HK-2 (cell line): ENCODE results near the gene NAA38.

Source experiments
- DNase-seq: peaks from one replicate; pipeline ENCODE4 v3.0.0-alpha.2; 2018; ENCODE audit not compliant: unreplicated experiment

The NAA38 gene

DNA sequence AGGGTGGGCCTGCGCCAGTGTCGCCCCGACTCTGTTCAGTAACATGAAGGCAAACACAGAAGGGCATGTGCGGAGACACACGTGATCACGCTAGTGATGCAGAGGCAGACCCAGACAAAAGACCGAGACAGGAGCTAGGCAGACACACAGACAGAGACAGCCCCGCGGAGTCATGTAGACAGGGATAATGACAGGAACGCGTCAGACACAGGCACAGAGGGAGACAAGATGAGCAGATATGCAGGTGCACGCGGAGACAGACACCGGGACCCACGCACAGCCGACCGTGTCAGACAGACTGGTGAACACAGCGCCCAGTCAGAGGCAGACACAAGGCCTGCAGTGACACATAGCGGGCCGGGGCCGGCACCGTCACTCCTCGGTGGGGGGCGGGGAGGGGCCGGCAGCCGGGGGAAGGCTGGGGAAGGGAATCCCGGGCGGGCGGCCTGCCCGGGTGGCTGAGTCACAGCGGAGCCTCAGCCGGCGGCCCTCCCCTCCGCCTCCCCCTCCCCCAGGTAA lies 15.9 kb downstream of the NAA38 start:
- DNase-seq: peak; percentile 93

DNA sequence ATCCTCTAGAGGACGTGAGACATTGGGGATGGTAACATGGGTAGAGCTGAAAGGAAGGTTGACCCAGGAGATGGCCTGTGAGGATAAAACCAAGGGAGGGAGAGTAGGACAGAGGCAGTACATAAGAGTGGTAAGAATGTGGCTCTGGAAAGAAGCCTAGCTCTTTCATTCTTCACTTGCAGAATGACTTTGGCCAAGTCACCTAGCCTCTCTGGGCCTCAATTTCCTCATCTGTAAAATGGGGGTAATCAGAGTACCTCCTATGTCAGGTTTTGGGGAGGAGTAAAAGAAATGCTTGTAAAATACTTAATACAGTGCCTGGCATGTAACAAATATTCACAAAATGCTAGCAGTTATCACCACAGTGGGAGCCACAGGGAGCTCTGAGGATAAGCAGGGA lies 16.5 kb downstream of the NAA38 start:
- no peak for DNase-seq

DNA sequence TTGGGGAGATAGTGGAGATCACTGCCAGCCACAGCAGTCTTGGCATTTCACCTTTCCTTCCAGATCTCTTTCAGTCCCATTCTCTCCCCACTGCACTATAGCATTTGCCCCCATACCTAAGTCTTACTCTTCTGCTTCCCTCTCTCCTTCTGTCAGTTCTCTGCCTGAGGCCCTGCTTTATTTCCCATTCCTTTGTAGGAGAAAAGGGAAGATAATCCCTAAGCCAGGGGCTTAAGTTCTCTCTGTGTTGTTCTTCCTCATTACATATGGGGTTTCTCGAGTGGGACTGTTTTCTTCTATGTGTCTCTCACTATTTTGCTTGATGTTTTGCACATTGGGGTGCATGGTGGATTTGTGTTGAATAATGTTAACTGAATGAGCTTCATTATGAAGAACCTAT lies 16.9 kb downstream of the NAA38 start:
- no peak for DNase-seq

DNA sequence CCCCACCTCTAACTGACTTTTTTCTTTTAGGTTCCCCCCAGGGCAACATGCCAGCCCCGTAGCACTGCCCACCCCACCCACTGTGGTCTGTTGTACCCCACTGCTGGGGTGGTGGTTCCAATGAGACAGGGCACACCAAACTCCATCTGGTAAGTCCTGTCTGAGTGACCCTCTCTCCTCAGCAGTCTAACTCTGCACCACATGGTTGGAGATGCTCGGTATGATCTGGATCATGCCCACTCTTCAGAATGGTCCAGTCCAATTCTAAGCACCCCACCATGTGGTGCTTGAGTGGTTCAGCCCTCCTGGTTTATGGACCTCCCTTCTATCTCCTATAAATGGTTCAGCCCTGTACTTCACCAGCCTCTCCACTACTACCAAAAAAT lies 17.5 kb downstream of the NAA38 start:
- DNase-seq: no peak

DNA sequence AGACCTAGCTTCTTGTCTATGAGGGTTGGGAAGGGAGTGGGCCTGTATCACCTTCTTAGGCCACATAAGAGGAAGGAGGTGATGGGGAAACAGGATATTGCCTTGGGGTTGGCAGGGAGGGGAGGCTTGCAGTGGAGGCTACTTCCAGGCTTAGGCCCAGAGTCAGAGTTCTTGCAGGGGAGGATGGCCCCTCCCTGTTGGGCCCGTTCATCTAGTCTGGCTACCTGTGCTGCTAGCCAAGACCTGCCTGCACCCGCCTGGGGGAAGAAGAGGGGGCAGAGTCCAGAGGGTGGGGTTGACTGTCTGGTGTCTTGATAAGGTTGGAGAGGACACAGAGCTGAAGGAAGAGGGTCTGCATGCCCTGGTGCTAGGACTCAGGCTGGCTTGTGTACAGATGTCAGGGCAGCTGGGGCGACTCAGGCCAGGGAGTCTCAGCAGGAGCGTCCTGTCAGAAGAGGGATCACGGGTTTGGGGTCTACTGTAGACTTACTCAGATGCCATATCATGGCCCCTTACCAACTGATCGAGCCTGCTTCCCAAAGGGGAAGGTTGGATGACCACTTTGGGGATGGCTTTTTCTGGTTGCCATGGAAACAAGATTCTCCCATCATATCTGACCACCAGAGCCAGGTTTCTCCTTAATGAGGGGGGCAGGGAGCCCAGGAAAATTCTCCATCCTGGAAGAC lies 18.0 kb downstream of the NAA38 start:
- DNase-seq: no peak

DNA sequence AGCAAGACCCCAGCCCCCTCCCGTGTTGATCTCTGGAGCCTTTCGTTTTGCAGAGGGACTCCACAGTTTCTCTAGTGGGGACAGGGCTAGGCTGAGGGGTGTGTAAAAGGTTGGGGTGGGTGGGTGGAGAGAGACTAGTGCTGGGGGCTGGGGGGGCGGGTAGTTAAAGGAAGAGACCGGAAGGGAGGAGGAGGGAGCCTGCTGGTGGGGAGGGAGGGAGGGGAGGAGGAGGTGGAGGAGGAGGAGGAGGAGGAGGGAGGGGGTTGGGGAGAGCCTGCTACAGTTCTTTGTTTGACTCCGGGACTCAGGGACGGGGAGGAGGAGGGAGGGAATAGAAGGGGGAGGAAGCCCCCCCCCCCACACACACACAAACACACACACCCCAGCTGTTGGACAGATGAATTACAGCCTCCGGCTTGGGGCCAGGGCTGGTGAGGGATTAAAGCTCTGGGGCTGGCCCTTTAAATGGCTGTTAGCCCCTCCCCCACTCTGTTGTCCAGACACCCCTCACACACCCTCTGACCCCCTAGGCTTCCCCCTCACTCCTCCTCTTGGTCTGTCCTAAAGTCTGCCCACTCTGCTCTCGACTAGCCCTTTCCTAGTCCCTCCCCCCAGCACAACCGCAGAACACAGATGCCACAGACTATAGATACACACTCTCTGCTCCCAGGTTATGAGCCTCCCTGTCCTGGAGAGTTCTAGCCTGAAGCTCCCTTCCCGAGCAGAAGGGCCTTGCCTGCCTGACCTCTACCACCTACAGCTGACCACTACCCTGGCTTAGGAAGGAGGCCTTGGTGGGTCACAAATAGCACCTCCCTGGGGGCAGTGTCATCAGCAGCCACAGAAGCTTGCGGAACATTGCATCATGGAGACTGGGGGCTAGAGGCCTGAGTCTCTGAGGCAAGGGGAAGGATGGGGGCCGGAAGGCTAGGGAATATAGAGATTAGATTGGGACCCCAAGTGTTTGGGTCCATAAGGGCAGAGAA lies 19.0 kb downstream of the NAA38 start:
- DNase-seq: peak; percentile 44

DNA sequence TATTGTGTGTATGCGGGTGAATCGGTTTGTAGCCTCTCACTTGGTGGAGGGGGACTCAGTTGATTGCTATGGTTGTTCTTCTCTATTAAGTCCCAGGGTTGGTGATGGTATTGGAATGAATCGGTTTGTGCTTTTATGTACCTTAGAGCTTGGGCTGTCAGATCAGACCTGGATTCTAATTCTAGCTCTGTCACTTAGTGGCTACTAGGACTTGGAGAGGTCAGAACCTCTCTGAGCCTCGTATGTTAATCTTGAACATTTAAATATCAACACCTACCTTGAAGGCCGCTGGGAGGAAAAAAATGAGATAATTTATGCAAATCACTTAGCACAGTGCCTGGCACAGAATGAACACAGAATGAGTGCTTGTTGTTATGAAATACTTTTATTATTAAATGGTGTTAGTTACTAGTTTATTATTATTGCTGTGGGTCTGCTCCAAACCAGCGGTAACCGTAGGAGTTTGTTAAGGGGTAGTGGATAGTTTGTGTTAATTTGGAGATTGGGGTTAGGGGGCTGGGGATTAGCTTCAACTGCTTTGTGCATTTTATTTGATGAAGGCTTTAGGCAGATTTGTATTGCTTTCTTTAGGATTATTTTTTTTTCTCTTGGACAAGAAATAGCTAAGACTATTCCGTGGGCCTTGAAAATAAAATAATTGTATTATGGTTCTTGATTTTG lies 19.8 kb downstream of the NAA38 start:
- DNase-seq: no peak

DNA sequence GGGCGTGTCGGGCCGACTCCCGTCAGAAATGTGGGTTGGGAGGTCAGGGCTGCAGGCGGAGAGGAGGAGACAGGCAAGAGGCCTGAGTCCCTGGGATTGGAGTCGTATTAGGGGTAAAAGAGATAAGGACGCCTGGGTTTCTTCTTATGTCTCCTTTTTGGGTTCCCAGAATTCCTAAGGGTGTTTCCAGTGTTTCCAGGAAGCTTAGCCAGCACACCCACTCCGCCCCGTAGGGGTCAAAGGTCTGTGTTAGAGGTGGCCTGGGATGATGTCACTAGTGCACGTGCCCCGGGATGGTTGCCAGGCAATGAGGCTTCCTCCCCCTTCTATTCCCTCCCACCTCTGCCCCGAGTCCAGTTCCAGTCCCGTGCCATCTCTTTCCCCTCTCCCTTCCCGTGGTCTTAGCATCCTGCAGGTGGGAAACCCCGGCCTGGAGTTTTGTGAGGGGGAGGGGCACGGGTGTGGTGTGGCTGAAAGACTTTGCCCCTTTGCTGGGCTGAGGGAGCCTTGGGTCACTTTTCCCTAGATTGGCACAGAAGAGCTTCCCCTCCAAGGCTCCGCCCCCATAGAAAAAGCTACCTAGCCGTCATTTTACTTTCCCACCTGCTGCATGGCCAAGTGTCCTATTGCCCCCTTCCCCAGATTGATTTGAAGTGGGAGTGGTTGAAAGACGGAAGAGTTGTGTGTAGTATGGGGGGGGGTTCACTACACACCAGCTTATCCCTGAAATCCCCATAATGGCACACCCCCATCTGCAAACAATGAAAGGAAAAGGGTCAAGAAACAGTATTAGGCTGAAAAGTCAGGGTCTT lies 20.6 kb downstream of the NAA38 start:
- peak; percentile 82 for DNase-seq

DNA sequence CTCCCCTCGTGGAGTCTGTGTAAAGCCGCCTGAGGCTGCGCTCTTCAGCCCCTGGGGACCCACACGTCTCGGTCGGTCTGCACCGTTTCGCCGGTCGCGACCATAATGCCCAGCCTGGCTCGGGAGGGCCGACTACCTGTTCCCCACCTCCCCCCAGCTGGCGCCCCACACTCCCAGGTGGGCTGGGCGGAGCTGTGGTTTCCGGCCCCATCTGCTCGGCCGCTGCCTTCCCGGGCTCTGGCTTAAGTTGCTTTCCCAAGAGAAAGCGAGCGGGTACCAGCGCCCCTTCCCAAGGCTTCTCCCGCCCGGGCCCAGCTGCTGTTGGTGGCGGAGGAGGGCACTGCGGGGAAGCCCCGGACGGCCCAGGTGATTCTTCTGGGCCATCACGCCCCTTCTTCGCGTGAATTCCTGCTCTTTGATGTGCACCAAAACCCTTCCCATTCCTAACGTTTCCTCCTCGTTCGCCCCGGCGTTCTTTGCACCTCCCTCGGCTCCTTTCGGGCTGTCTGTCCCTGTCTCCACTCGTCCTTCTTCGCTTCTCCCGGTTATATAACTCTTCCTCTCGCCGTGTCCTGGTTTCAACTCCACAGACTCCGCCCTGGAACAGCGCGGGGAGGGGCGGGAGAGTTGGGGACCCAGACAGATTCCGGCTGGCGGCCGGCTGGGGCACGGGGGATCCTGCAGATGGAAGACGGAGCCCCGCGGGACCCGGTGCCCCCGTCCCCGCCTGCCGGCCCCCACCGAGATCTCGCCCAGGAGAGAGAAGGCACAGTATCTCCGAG lies 21.4 kb downstream of the NAA38 start:
- DNase-seq: peak; percentile 63

DNA sequence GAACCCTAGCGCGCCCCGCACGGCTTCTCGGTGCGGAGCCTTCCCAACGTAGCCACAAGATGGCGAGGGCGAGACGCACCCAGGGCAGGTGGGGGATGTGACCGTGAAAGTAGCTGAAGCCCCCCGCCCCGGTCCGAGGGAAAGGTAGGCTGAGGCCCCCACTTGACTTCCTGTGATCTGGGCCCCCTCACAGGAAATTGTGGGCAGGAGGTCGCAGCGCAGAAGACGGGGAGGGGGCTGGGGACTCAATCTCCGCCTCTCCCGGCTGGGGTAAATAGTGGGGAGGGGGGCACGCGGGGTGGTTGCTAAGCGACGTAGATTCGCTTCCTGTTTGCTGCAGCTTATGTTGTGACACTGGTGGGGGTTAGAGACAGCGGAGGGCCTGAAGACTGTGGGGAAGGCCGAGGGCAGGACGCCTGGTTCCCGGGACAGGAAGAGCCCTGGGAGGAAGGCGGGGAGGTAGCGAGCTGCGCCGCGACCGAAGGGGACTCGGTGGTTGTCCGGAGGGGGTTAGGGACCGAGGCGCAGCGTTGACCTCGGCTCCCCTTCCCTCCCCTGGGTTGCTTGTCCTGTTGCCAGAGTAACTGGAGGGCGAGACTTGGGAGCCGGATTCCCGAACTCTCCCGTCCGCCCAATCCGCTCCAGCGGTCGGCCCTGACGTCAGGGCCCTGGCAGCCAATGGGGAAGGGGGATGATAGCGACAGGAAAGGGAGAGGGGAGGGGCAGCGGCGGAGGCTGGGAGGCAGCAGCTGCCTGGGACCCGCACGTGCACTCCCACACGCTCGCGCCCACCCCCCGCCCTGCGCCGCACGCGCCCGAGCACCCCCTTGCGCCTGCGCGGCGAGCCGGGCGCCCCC lies 22.2 kb downstream of the NAA38 start:
- peak; percentile 98 for DNase-seq

DNA sequence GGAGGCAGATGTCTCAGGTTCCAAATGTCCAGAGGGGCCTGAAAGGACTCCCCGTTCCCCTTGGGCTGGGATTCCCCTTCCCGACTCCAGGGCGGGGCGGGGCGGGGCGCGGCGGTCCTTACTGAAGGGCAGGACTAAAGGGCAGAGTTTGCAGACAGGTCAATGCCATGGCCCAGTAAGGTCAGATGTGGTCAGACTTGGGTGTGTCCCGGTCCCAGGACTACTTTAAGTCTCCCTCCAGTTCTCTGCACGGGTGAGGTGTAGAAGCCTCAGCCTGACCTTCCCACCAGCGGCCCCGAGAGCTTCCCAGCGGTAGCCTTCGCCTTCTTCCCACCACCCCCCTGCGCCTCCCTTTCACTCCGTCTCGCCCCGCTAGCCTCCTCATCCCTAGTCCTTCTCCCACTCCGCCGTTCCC lies 22.8 kb downstream of the NAA38 start:
- peak; percentile 57 for DNase-seq

DNA sequence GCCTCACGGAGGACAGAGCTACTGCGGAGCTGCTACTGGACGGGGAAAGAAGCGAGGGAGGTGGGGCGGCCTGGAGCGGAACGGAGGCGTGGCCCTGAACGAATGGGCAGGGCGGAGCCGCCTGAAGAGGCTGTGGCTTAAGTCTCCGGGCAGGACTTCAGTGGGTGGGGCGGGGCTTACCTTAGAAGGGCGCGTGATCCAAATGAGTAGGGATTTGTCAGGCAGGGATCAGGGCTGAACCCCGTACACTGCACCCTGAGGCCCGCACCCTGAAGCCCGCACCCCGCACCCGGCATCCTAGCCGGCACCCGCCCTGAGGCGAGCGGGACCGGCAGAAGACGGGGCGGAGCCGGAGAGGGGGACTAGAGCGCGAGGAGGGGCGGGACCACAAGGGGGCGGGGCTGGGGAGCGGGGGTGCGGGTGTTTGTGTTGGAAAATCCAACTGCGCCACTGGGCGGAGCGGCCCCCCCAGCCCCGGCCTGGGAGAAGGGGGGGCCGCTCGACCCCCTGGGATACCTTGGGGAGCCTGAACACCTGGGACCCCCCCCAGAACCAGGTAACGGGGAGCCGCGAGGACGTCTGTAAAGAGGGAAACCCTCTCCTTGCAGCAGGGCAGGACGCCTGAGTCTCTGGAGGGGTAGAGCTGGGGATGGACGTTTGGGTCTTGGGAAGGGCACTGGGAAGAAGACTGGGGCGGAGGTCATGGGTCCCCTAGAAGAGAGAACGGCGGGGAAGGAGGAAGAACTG lies 23.4 kb downstream of the NAA38 start, which contains the start of gene KDM6B:
Gene KDM6B (plus strand): TSS at position 423 of the 747 bp plus-strand sequence. CDS start 11,338 bp downstream, outside the sequence.
- DNase-seq: peak; percentile 86

DNA sequence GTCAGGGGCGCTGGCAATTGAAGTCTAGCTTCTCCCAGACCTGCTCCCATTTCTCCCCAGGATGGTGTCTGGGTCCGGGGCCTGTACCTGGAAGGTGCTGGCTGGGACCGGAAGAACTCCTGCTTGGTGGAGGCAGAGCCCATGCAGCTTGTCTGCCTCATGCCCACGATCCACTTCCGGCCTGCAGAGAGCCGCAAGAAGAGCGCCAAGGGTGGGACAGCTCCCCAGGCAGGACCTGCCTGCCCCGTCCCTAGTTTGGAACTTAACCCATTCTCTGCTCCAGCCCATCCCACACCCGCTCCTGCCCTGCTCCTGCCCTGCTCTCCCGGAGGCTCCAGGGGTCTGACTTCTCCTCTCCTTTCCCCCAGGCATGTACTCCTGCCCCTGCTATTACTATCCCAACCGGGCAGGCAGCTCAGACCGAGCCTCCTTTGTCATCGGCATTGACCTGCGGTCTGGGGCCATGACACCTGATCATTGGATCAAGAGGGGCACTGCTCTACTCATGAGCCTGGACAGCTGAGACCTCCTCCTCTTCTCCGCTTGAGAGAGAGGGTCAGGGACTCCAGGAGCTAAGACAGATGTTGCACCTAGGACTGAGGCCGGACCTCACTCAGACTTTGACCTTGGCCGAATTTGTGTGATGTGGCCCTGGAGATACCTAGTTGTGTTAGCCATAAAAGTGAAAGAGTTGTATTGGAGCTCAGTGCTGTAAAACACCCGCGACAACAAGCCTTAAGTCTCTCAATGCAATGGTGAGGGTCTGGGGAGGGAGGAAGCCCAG lies 24.2 kb downstream of the NAA38 start:
- DNase-seq: no peak

DNA sequence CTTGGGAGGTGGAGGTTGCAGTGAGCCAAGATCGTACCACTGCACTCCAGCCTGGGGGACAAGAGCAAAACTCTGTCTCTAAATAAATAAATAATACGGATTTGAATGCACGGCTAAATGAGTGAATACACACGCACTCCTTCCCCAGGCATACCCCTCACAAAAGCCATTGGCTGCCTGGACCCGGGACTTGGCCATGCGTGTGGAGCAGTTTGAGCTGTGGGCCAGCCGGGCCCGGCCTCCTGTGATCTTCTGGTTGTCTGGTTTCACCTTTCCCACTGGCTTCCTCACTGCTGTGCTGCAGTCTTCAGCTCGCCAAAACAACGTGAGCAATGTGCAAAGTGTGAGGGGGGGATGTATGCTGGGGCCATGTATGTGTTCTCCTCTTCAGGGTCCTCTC lies 24.9 kb downstream of the NAA38 start:
- no peak for DNase-seq

DNA sequence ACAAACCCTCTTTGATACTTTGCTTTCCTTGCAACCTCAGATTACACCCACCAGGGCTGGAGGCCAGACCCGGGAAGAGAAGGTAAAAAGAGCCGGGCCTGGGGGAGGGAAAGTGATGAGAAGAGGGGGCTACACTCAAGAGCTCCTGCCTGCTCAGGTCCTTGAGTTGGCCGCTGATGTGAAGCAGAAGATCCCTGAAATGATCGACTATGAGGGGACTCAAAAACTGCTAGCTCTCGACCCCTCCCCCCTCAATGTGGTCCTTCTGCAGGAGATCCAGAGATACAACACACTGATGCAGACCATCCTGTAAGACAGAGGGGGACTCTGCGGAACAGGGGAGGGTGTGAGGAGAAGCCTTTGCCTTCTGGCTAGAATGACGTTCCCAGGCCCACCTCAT lies 26.1 kb downstream of the NAA38 start:
- DNase-seq: no peak

DNA sequence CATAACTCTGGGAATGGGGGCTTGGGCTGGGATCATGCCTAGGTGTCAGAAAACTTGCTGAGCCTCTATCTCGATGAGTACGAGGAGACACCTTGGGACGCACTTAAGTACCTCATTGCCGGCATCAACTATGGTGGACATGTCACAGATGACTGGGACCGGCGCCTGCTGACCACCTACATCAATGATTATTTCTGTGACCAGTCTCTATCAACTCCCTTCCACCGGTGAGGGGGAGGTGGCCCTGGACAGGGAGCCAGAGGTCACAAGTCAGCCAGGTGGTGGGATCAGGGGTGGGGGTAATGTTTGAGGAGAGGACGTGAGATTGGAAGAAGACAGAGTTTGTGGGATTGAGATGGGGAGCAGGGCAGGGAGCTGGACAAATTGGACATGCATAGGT lies 26.7 kb downstream of the NAA38 start:
- no peak for DNase-seq

DNA sequence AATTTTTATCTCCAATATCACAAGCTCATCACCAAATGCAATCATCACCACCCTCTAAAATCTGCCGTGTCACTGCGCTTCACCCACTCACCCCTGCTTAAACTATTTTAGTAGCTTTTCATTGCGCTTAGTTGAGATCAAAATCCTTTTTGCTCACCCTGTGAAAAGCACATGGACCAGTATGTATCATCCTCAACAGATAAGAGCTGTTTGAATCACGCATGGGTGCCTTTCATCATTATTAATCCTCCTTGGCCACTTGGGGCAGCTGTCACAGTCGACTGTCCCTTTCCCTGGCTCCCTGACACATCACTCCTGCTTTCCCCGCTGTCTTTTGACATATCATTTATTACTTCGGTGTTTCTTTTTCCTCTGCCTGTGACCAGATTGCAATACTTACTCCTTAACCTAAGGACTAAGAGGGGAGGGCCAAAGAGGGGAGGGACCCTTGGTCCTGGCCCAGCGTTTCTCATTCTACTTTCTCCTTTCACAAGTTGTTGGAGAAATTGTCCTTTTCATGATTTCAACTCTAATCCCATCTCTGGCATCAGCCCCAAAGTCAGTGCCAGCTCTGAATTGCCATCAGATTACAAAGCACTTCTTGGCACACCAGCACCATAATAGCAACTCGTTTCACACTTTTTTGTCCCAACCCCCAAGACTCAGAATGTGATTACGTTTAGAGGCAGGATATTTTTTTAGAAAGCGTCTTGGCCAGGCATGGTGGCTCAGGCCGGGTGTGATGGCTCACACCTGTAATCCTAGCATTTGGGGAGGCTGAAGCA lies 32.0 kb downstream of the NAA38 start:
- DNase-seq: no peak
